ENCODE results near the gene ACTL6B.

Gene ACTL6B

GRCh38 chr7:100654908-100655831, 1.1 kb downstream of the ACTL6B start:
- no peaks in the 10 kb centered on the region for H3K9me3 ChIP-seq (ENCODE audit: insufficient read depth, low read depth, low read length)
- H3K4me3 ChIP-seq (ENCODE audit: low read length), result no peak overlapping the region; the same call in 1 of the 2 replicates
- H3K27me3 ChIP-seq (ENCODE audit: insufficient read depth, low read length), result peaks cover 43% of the 10 kb centered on the region
- H3K4me1 ChIP-seq (ENCODE audit: insufficient read depth, low read length), result no peaks in the 10 kb centered on the region
- no peaks in the 10 kb centered on the region for H3K36me3 ChIP-seq (ENCODE audit: insufficient read depth, low read depth, low read length)
- H3K9ac ChIP-seq (ENCODE audit: low read depth, low read length), result no peak overlapping the region
- H3K27ac ChIP-seq (ENCODE audit: low read length), result no peak overlapping the region

- Histone ChIP-seq H3K4me3 (ENCODE audit: low read length) (no peak overlapping the region), H3K27ac (ENCODE audit: low read length) (no peak overlapping the region), H3K9ac (ENCODE audit: low read depth, low read length) (no peak overlapping the region), H3K4me1 (ENCODE audit: insufficient read depth, low read length) (peaks cover 2% of the 10 kb centered on the region; the same call in 1 of the 2 replicates), H3K27me3 (ENCODE audit: insufficient read depth, low read length) (peaks cover 13% of the 10 kb centered on the region), H3K9me3 (ENCODE audit: insufficient read depth, low read depth, low read length) (no peaks in the 10 kb centered on the region), H3K36me3 (ENCODE audit: insufficient read depth, low read depth, low read length) (no peaks in the 10 kb centered on the region)
These were observed 6.3 kb downstream of the ACTL6B start for GRCh38 chr7:100649826-100650565.

- no peaks in the 10 kb centered on the region for H3K36me3 ChIP-seq (ENCODE audit: insufficient read depth, low read depth, low read length)
- H3K4me1 ChIP-seq (ENCODE audit: insufficient read depth, low read length), result peaks cover under 1% of the 10 kb centered on the region; the same call in 1 of the 2 replicates
- H3K9me3 ChIP-seq (ENCODE audit: insufficient read depth, low read depth, low read length), result no peaks in the 10 kb centered on the region
- no peak overlapping the region for H3K27ac ChIP-seq (ENCODE audit: low read length)
- no peak overlapping the region for H3K9ac ChIP-seq (ENCODE audit: low read depth, low read length)
- H3K27me3 ChIP-seq (ENCODE audit: insufficient read depth, low read length), result no peaks in the 10 kb centered on the region; the same call in 1 of the 2 replicates
- H3K4me3 ChIP-seq (ENCODE audit: low read length), result no peak overlapping the region
These were observed 13.7 kb downstream of the ACTL6B start for GRCh38 chr7:100642534-100642907.

GRCh38 chr7:100641860-100642533, 14.3 kb downstream of the ACTL6B start:
- no peak overlapping the region for H3K9ac ChIP-seq (ENCODE audit: low read depth, low read length)
- no peak overlapping the region for H3K27ac ChIP-seq (ENCODE audit: low read length)
- H3K36me3 ChIP-seq (ENCODE audit: insufficient read depth, low read depth, low read length), result no peaks in the 10 kb centered on the region
- H3K27me3 ChIP-seq (ENCODE audit: insufficient read depth, low read length), result no peaks in the 10 kb centered on the region
- no peaks in the 10 kb centered on the region; the same call in 1 of the 2 replicates for H3K4me1 ChIP-seq (ENCODE audit: insufficient read depth, low read length)
- no peaks in the 10 kb centered on the region for H3K9me3 ChIP-seq (ENCODE audit: insufficient read depth, low read depth, low read length)
- no peak overlapping the region for H3K4me3 ChIP-seq (ENCODE audit: low read length)

GRCh38 chr7:100641463-100641859, 14.8 kb downstream of the ACTL6B start, which contains the start of gene TFR2:
Gene TFR2 (minus strand): TSS chr7:100641552. CDS start chr7:100641509, 43 bp downstream.
- Histone ChIP-seq H3K27me3 (ENCODE audit: insufficient read depth, low read length) (no peaks in the 10 kb centered on the region), H3K36me3 (ENCODE audit: insufficient read depth, low read depth, low read length) (no peaks in the 10 kb centered on the region), H3K9ac (ENCODE audit: low read depth, low read length) (no peak within 1 kb of the TSS), H3K9me3 (ENCODE audit: insufficient read depth, low read depth, low read length) (no peaks in the 10 kb centered on the region), H3K4me1 (ENCODE audit: insufficient read depth, low read length) (no peaks in the 10 kb centered on the region), H3K4me3 (ENCODE audit: low read length) (no peak within 1 kb of the TSS), H3K27ac (ENCODE audit: low read length) (no peak within 1 kb of the TSS)

- no peak overlapping the region for H3K9ac ChIP-seq (ENCODE audit: low read depth, low read length)
- H3K27ac ChIP-seq (ENCODE audit: low read length), result no peak overlapping the region
- H3K36me3 ChIP-seq (ENCODE audit: insufficient read depth, low read depth, low read length), result no peaks in the 10 kb centered on the region
- no peaks in the 10 kb centered on the region for H3K9me3 ChIP-seq (ENCODE audit: insufficient read depth, low read depth, low read length)
- no peaks in the 10 kb centered on the region for H3K27me3 ChIP-seq (ENCODE audit: insufficient read depth, low read length)
- H3K4me1 ChIP-seq (ENCODE audit: insufficient read depth, low read length), result no peaks in the 10 kb centered on the region
- H3K4me3 ChIP-seq (ENCODE audit: low read length), result no peak overlapping the region
These were observed 15.5 kb downstream of the ACTL6B start for GRCh38 chr7:100640517-100641440.

- Histone ChIP-seq H3K4me1 (ENCODE audit: insufficient read depth, low read length) (no peaks in the 10 kb centered on the region), H3K27ac (ENCODE audit: low read length) (no peak overlapping the region), H3K36me3 (ENCODE audit: insufficient read depth, low read depth, low read length) (no peaks in the 10 kb centered on the region), H3K9me3 (ENCODE audit: insufficient read depth, low read depth, low read length) (no peaks in the 10 kb centered on the region), H3K9ac (ENCODE audit: low read depth, low read length) (no peak overlapping the region), H3K4me3 (ENCODE audit: low read length) (no peak overlapping the region), H3K27me3 (ENCODE audit: insufficient read depth, low read length) (no peaks in the 10 kb centered on the region)
These were observed 16.2 kb downstream of the ACTL6B start for GRCh38 chr7:100639995-100640516.

GRCh38 chr7:100632951-100633717, 23.1 kb downstream of the ACTL6B start:
- Histone ChIP-seq H3K27ac (ENCODE audit: low read length) (no peak overlapping the region), H3K4me1 (ENCODE audit: insufficient read depth, low read length) (no peaks in the 10 kb centered on the region), H3K9me3 (ENCODE audit: insufficient read depth, low read depth, low read length) (no peaks in the 10 kb centered on the region), H3K27me3 (ENCODE audit: insufficient read depth, low read length) (peaks cover 28% of the 10 kb centered on the region), H3K4me3 (ENCODE audit: low read length) (peak overlapping the region; percentile 68), H3K36me3 (ENCODE audit: insufficient read depth, low read depth, low read length) (no peaks in the 10 kb centered on the region), H3K9ac (ENCODE audit: low read depth, low read length) (peak overlapping the region; percentile 73; the same call in 1 of the 2 replicates)

- H3K4me3 ChIP-seq (ENCODE audit: low read length), result no peak overlapping the region
- no peak overlapping the region for H3K27ac ChIP-seq (ENCODE audit: low read length)
- no peaks in the 10 kb centered on the region for H3K36me3 ChIP-seq (ENCODE audit: insufficient read depth, low read depth, low read length)
- no peaks in the 10 kb centered on the region for H3K9me3 ChIP-seq (ENCODE audit: insufficient read depth, low read depth, low read length)
- H3K4me1 ChIP-seq (ENCODE audit: insufficient read depth, low read length), result peaks cover 4% of the 10 kb centered on the region; the same call in 1 of the 2 replicates
- peaks cover 42% of the 10 kb centered on the region for H3K27me3 ChIP-seq (ENCODE audit: insufficient read depth, low read length)
- no peak overlapping the region for H3K9ac ChIP-seq (ENCODE audit: low read depth, low read length)
These were observed 26.2 kb downstream of the ACTL6B start for GRCh38 chr7:100630066-100630465.

- no peak overlapping the region for H3K4me3 ChIP-seq (ENCODE audit: low read length)
- H3K9ac ChIP-seq (ENCODE audit: low read depth, low read length), result no peak overlapping the region
- H3K36me3 ChIP-seq (ENCODE audit: insufficient read depth, low read depth, low read length), result no peaks in the 10 kb centered on the region
- H3K4me1 ChIP-seq (ENCODE audit: insufficient read depth, low read length), result peaks cover 4% of the 10 kb centered on the region; the same call in 1 of the 2 replicates
- no peaks in the 10 kb centered on the region for H3K9me3 ChIP-seq (ENCODE audit: insufficient read depth, low read depth, low read length)
- H3K27me3 ChIP-seq (ENCODE audit: insufficient read depth, low read length), result peaks cover 37% of the 10 kb centered on the region
- H3K27ac ChIP-seq (ENCODE audit: low read length), result no peak overlapping the region
These were observed 27.0 kb downstream of the ACTL6B start for GRCh38 chr7:100629117-100629716.
